Osteoblast (primary cell): ENCODE data around the gene CDSN. TPM values are rescaled to one million over a fixed set of nuclear protein-coding genes. Genes with fewer than 3 reads are reported as not detected.

Source experiments
- DNase-seq: peaks from one replicate; pipeline ENCODE4 v3.0.0; 2011; ENCODE audit warnings: low spot score, mixed read lengths; ENCODE audit not compliant: insufficient read length; ENCODE audit errors: missing footprints
- H2AFZ ChIP-seq: 2 replicates; pipeline ENCODE4 v1.6.0; 2011; ENCODE audit warnings: mild to moderate bottlenecking, low read length
- H3K27ac ChIP-seq: 2 replicates; pipeline ENCODE4 v1.5.1; 2011; ENCODE audit warnings: mild to moderate bottlenecking, low read depth, low read length, moderate library complexity
- H3K27me3 ChIP-seq: 2 replicates; pipeline ENCODE4 v1.6.0; 2012; ENCODE audit warnings: mild to moderate bottlenecking, control low read depth, inconsistent platforms, low read length, moderate library complexity; ENCODE audit not compliant: insufficient read depth
- H3K36me3 ChIP-seq: 2 replicates; pipeline ENCODE4 v1.5.1; 2011; ENCODE audit warnings: mild to moderate bottlenecking, low read length, control low read depth, moderate library complexity; ENCODE audit not compliant: insufficient read depth
- H3K4me1 ChIP-seq: 2 replicates; pipeline ENCODE4 v1.5.1; 2011; ENCODE audit warnings: mild to moderate bottlenecking, low read length, control low read depth, moderate library complexity; ENCODE audit not compliant: insufficient read depth
- H3K4me2 ChIP-seq: 2 replicates; pipeline ENCODE4 v1.6.0; 2011; ENCODE audit warnings: mild to moderate bottlenecking, low read length; ENCODE audit not compliant: insufficient read depth
- H3K4me3 ChIP-seq: fragments of 200-600 bp; sonication (generic); 3 replicates; pipeline ENCODE4 v1.5.1; 2012; ENCODE audit warnings: mild to moderate bottlenecking, low read length, inconsistent platforms; ENCODE audit not compliant: insufficient read depth
- H3K79me2 ChIP-seq: 2 replicates; pipeline ENCODE4 v1.6.0; 2012; ENCODE audit warnings: mild to moderate bottlenecking, low read length, control low read depth, inconsistent platforms; ENCODE audit not compliant: insufficient read depth
- H3K9me3 ChIP-seq: 2 replicates; pipeline ENCODE4 v1.5.1; 2011; ENCODE audit warnings: low read depth, low read length, control low read depth
- H4K20me1 ChIP-seq: 2 replicates; pipeline ENCODE4 v1.6.0; 2012; ENCODE audit warnings: mild to moderate bottlenecking, low read length, control low read depth; ENCODE audit not compliant: insufficient read depth
- total RNA-seq: library from RNA; depleted of rRNA; stranded (reverse); fragments of >200 nt; gene quantifications from 2 replicates; pipeline ENCODE4 v1.2.3, GENCODE V29; 2012
- TF ChIP-seq, protein P1 (sequence below): IDR thresholded peaks from 2 replicates; pipeline ENCODE4 v1.5.1; 2011; ENCODE audit warnings: mild to moderate bottlenecking, low read depth, low read length, moderate library complexity; ENCODE audit errors: extremely low read depth

CDSN gene
- total RNA-seq, 1 donor, result not detected

DNA sequence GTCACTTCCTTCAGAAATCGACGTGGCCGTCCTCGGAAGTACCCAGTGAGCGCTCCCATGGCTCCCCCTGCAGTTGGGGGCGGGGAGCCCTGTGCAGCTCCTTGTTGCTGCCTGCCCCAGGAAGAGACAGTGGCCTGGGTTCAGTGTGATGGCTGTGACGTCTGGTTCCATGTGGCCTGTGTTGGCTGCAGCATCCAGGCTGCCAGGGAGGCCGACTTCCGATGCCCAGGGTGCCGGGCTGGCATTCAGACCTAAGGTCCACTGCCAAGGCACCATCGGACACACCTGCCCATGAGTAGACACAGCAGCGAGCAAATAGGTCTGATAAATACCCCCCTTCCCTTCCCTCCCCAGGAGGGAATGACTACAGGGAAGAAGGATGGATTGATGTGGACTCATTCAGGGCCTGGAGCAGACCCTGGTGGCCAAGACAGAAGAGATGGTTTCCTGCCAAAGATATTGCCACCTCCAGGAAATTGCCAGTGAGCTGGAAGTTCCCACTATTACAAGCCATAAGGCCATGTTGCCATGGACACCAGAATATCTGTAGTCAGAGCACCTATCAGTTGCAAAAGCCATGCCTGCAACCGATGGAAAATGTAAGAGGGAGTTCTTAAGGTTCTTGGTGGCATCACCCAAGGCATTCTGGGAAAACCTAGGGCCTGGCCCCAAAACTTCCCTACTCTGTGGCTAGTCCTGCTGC lies 42.4 kb upstream of the CDSN start:
- Histone ChIP-seq H2AFZ (no peak overlapping the region), H3K4me3 (no peak overlapping the region), H3K79me2 (peaks cover 16% of the 10 kb centered on the region), H3K27ac (no peak overlapping the region), H3K9me3 (no peaks in the 10 kb centered on the region), H3K36me3 (peaks cover 10% of the 10 kb centered on the region), H3K4me2 (no peak overlapping the region), H4K20me1 (no peaks in the 10 kb centered on the region), H3K4me1 (peaks cover 10% of the 10 kb centered on the region), H3K27me3 (no peaks in the 10 kb centered on the region)
- no peak for DNase-seq
- TF ChIP-seq, protein P1, sequence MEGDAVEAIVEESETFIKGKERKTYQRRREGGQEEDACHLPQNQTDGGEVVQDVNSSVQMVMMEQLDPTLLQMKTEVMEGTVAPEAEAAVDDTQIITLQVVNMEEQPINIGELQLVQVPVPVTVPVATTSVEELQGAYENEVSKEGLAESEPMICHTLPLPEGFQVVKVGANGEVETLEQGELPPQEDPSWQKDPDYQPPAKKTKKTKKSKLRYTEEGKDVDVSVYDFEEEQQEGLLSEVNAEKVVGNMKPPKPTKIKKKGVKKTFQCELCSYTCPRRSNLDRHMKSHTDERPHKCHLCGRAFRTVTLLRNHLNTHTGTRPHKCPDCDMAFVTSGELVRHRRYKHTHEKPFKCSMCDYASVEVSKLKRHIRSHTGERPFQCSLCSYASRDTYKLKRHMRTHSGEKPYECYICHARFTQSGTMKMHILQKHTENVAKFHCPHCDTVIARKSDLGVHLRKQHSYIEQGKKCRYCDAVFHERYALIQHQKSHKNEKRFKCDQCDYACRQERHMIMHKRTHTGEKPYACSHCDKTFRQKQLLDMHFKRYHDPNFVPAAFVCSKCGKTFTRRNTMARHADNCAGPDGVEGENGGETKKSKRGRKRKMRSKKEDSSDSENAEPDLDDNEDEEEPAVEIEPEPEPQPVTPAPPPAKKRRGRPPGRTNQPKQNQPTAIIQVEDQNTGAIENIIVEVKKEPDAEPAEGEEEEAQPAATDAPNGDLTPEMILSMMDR, result no peak

DNA sequence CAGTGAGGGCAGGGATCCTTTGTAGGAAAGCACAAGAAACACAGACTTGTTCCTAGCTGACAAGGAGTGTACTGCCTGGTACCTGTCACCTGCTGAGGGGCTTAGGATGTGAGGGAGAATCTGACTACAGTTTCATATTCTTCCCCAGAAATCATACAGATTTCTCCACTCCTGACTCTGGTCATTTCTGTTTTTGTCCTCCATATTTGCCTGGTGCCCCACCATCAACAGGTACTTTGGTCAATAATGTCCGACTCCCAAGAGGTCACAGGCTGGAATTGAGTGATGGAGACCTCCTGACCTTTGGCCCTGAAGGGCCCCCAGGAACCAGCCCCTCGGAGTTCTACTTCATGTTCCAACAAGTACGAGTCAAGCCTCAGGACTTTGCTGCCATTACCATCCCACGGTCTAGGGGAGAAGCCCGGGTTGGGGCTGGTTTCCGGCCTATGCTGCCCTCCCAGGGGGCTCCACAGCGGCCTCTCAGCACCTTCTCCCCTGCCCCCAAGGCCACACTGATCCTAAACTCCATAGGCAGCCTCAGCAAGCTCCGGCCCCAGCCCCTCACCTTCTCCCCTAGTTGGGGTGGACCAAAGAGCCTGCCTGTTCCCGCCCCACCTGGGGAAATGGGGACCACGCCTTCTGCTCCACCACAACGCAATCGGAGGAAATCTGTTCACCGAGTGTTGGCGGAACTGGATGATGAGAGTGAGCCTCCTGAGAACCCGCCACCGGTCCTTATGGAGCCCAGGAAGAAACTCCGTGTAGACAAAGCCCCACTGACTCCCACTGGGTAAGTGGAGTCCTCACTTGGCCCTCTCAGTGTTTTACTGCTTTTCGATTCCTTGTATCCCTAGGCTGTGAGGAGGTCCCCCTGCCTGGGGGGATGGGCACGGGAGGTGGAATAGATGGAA lies 41.2 kb upstream of the CDSN start:
- H2AFZ ChIP-seq, result no peak overlapping the region
- no peaks in the 10 kb centered on the region for H4K20me1 ChIP-seq
- peaks cover 14% of the 10 kb centered on the region for H3K4me1 ChIP-seq
- H3K27ac ChIP-seq, result no peak overlapping the region
- TF ChIP-seq, protein P1, result no peak
- H3K4me3 ChIP-seq, result no peak overlapping the region
- peaks cover 20% of the 10 kb centered on the region for H3K79me2 ChIP-seq
- H3K9me3 ChIP-seq, result no peaks in the 10 kb centered on the region
- peaks cover 10% of the 10 kb centered on the region for H3K36me3 ChIP-seq
- no peak overlapping the region for H3K4me2 ChIP-seq
- H3K27me3 ChIP-seq, result no peaks in the 10 kb centered on the region
- DNase-seq, result no peak

DNA sequence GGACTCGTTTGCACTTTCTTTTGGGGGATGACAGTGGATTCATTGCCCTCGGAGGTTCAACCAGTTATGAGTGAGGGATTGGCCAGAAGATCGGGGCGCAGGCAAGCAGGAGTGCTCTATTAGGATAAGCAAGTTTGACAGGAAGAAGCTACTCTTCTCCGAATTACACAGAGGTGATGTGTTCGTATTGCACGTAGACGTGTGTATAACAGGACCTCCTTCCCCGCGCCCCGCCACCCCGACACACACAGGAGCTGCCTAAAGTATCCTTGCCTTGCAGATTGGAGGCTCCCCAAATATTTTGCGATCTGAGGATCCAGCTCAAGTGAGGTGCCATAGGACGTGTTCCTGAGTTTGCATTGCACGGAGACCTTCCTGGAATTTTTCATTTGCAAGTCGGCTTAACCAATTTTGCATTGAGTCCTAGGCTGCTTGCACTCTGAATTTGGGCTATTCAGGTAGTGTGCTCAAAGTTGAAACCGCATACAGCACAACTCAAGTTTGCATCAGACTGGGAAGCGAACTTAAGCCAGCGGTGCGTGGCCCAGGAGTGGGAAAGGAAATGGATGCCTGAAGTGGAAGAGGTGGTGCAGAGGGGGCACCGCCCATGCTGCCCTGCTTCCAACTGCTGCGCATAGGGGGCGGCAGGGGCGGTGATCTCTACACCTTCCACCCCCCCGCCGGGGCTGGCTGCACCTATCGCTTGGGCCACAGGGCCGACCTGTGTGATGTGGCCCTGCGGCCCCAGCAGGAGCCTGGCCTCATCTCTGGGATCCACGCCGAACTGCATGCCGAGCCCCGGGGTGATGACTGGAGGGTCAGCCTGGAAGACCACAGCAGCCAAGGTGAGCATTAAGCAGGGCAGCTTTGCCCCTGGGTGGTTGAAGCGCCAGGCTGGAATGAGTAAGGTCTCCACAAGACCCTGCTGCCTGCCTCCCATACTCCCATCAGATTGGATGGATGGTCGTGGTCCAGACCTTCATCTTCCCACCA lies 38.9 kb upstream of the CDSN start:
- H3K79me2 ChIP-seq, result peaks cover 20% of the 10 kb centered on the region
- H3K4me2 ChIP-seq, result peak overlapping the region; percentile 95
- TF ChIP-seq, protein P1, result no peak
- H4K20me1 ChIP-seq, result no peaks in the 10 kb centered on the region
- peak; percentile 90 for DNase-seq
- H2AFZ ChIP-seq, result peak overlapping the region; percentile 97
- peak overlapping the region; percentile 50 for H3K27ac ChIP-seq
- H3K9me3 ChIP-seq, result no peaks in the 10 kb centered on the region
- peaks cover 14% of the 10 kb centered on the region for H3K4me1 ChIP-seq
- no peaks in the 10 kb centered on the region for H3K27me3 ChIP-seq
- H3K4me3 ChIP-seq, result peak overlapping the region; percentile 97
- H3K36me3 ChIP-seq, result peaks cover 24% of the 10 kb centered on the region
